ENCODE results near the gene MICAL1. TPM values are rescaled to one million over a fixed set of nuclear protein-coding genes. Genes with fewer than 3 reads are reported as not detected.

MICAL1 gene, protein sequence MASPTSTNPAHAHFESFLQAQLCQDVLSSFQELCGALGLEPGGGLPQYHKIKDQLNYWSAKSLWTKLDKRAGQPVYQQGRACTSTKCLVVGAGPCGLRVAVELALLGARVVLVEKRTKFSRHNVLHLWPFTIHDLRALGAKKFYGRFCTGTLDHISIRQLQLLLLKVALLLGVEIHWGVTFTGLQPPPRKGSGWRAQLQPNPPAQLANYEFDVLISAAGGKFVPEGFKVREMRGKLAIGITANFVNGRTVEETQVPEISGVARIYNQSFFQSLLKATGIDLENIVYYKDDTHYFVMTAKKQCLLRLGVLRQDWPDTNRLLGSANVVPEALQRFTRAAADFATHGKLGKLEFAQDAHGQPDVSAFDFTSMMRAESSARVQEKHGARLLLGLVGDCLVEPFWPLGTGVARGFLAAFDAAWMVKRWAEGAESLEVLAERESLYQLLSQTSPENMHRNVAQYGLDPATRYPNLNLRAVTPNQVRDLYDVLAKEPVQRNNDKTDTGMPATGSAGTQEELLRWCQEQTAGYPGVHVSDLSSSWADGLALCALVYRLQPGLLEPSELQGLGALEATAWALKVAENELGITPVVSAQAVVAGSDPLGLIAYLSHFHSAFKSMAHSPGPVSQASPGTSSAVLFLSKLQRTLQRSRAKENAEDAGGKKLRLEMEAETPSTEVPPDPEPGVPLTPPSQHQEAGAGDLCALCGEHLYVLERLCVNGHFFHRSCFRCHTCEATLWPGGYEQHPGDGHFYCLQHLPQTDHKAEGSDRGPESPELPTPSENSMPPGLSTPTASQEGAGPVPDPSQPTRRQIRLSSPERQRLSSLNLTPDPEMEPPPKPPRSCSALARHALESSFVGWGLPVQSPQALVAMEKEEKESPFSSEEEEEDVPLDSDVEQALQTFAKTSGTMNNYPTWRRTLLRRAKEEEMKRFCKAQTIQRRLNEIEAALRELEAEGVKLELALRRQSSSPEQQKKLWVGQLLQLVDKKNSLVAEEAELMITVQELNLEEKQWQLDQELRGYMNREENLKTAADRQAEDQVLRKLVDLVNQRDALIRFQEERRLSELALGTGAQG
- 9.9 to 15.6 TPM (median 11.4 TPM) in 5 replicates for total RNA-seq (2022; extraction: Qiagen RNA extraction; ENCODE audit: low read depth)

GRCh38 chr6:109455437-109456110 lies at the start of gene MICAL1:
TSS of gene MICAL1 (minus strand) at chr6:109455772. CDS start at chr6:109454196, 1,576 bp downstream.

DNA sequence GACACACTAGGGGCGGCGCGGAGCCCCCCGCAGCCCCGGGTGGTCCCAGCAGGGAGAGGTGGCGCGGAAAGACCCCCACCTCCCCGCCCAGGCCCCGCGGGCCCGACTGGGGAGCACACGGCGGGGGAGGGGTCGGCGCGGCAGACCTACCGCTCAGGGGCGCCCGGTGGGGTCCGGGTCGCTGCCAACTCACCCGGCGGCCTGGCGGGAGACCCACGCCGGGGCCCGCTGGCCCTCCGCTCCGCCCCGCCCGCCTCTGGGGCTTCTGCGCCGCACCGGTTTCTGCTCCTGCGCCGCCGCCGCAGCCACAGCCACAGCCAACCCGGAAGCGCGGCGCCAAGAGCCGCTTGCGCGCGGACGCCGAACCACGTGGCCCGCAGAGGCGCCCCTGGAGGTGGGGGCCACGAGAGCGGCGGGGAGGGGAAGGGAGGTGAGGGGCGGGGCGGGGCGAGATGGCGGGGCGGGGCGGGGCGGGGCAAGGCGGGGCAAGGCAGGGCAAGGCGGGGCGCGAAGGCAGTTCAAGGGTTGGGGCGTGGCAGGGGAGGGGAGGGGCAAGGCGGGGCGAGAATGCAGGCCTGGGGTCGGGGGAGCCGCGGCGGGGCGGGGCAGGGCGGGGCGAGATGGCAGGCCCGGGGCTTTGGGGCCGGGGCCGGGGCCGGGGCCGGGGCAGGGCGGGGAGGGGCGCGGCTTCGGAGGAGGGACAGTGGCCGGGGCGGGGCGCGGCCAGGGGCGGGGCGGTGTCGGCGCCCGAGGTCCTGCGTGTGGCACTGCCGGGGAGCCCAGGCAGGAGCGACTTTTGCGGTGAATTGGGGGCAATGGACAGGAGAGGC lies 27.5 kb upstream of the MICAL1 start, which contains the start of gene ZBTB24:
ZBTB24 (minus strand) TSS at position 315 of the 830 bp plus-strand sequence. CDS start 1,193 bp downstream, outside the sequence.

DNA sequence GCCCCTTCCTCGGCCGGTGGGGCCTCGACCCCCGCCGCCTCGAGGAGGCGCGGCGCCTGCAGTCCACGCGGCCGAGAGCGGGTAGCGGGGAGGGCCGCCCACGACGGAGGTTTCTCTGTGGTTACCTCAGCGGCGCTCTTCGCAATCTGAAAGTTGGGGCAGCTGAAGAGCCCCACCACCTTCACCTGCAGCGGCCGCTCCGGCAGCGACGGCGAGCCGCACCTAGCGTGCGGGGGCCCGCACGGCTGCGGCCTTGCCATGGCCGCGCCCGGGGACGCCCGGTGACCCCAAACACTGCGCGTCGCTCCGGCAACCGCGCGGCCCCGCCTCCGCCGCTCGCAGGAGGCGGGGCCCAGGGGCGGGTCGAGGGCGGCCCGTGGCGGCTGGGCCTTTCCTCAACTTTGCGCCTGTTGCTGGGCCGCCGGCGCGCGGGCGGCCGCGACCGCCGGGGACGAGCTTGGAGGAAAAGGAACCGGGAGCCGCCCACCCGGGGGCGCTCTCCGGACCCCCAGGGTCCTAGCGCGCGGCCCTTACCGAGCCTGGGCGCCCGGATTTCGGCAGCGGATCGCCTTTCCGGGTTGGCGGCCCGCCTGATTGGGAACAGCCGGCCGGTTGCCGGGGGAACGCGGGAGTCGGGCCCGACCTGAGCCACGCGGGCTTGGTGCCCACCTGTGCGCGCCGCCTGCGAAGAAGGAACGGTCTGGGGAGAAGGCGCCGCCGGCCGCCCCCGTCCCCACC lies 15.1 kb downstream of the MICAL1 start, which contains the start of the genes PPIL6 and SMPD2:
PPIL6 (minus strand) TSS at position 298 of the 738 bp plus-strand sequence; CDS start at position 260, 38 bp downstream.
SMPD2 (plus strand) TSS at position 394 of the 738 bp plus-strand sequence. CDS start 398 bp downstream, outside the sequence.

Other genes starting within 250 kb of the MICAL1 start
- gene CD164, start 73.3 kb downstream of the MICAL1 start, total RNA-seq (2022; extraction: Qiagen RNA extraction; ENCODE audit: low read depth), result 97.2 to 111 TPM (median 109 TPM) in 5 replicates
- gene PPIL6, start 15.1 kb downstream of the MICAL1 start, total RNA-seq (2022; extraction: Qiagen RNA extraction; ENCODE audit: low read depth), result 1.8 to 2.7 TPM (median 2.3 TPM) in 5 replicates
- gene SMPD2, start 15.0 kb downstream of the MICAL1 start, total RNA-seq (2022; extraction: Qiagen RNA extraction; ENCODE audit: low read depth), result 10.5 to 16.0 TPM (median 15.1 TPM) in 5 replicates
- 3.8 to 4.6 TPM (median 4.2 TPM) in 5 replicates for gene ZBTB24, start 27.4 kb upstream of the MICAL1 start, total RNA-seq (2022; extraction: Qiagen RNA extraction; ENCODE audit: low read depth)
- 1.0 to 1.6 TPM (median 1.4 TPM) in 5 replicates for gene AK9, start 235.4 kb upstream of the MICAL1 start, total RNA-seq (2022; extraction: Qiagen RNA extraction; ENCODE audit: low read depth)
- gene FIG4, start 235.5 kb upstream of the MICAL1 start, total RNA-seq (2022; extraction: Qiagen RNA extraction; ENCODE audit: low read depth), result 3.6 to 5.3 TPM (median 4.3 TPM) in 5 replicates

Measured in A549 treated with CpdA at 1 μM for 4 hours (cell line).